K562 (cell line): ENCODE measurements around the gene LRRC70. TPM values are rescaled to one million over a fixed set of nuclear protein-coding genes. Genes with fewer than 3 reads are reported as not detected.

Experiments used
- ATAC-seq: fragments of 200-7000 bp; cut with Tn5 transposase; 3 replicates; pipeline ENCODE4 v1.9.1; 2020; ENCODE audit warnings: moderate library complexity
- BruUV-seq: library from RNA; stranded (reverse); fragments of 400-500 nt; replicated peaks from 2 replicates; lab custom pipeline; 2021; lab: Mats Ljungman, UMichigan
- CTCF ChIA-PET: fragments of 300-600 bp; formaldehyde crosslinking; extraction: SDS; loops from one replicate; lab custom pipeline; 2021; ENCODE audit warnings: low intra/inter-chr PET ratio; lab: Yijun Ruan, JAX
- POLR2A ChIA-PET: fragments of 300-600, 350-650 bp; sonication (Branson Sonifier 250); formaldehyde crosslinking; extraction: SDS; loops from one replicate; lab custom pipeline; 2021; ENCODE audit warnings: antibody characterized with exemption, inconsistent platforms; lab: Yijun Ruan, JAX
- DNase-seq, 4 experiments: peaks; one replicate each; pipeline versions ENCODE4 v3.0.0 to v3.0.0-alpha.2; 2011 to 2018; ENCODE audit warnings: low spot score in 3 of 4, mixed read lengths in 3 of 4; ENCODE audit errors: extremely low read depth in 1 of 4
- FAIRE-seq: peaks from 2 replicates; lab custom pipeline; 2011; peaks lifted over from hg19 to GRCh38; lab: Jason Lieb, UNC
- H2AFZ ChIP-seq: 2 replicates; pipeline ENCODE4 v1.6.0; 2011; ENCODE audit warnings: low read depth, low read length, control low read depth, inconsistent platforms
- H3K27ac ChIP-seq: fragments of 200-600 bp; 3 replicates; pipeline ENCODE4 v1.8.0; 2011; ENCODE audit warnings: low read depth, mild to moderate bottlenecking, control low read depth, inconsistent platforms, low read length, moderate library complexity, mixed read lengths; ENCODE audit errors: extremely low read depth
- H3K27me3 ChIP-seq, 2 experiments: fragments of 300-600 bp in 1 of 2; 2 replicates in 1 of 2; 3 replicates in 1 of 2; pipeline versions ENCODE4 v1.6.0 to v1.8.0; 2011; ENCODE audit warnings: inconsistent platforms in 2 of 2, low read length in 2 of 2, mild to moderate bottlenecking in 1 of 2, mixed read lengths in 1 of 2, moderate library complexity in 1 of 2; ENCODE audit not compliant: control insufficient read depth in 2 of 2, insufficient read depth in 2 of 2
- H3K36me3 ChIP-seq: fragments of 300-600 bp; 3 replicates; pipeline ENCODE4 v1.8.0; 2011; ENCODE audit warnings: mild to moderate bottlenecking, low read length, inconsistent platforms; ENCODE audit not compliant: control insufficient read depth, insufficient read depth
- H3K4me1 ChIP-seq, 2 experiments: fragments of 200-600 bp in 1 of 2; replicated peaks in 1 of 2; 2 replicates in 1 of 2; 3 replicates in 1 of 2; pipeline versions ENCODE4 v1.5.1 to v1.8.0; 2011; ENCODE audit warnings: inconsistent platforms in 2 of 2, low read length in 2 of 2, mild to moderate bottlenecking in 1 of 2, mixed read lengths in 1 of 2, moderate library complexity in 1 of 2; ENCODE audit not compliant: control insufficient read depth in 2 of 2, insufficient read depth in 2 of 2
- H3K4me2 ChIP-seq: 2 replicates; pipeline ENCODE4 v1.6.1; 2011; ENCODE audit warnings: low read length, control low read depth, inconsistent platforms, mixed read lengths; ENCODE audit not compliant: insufficient read depth
- H3K4me3 ChIP-seq: fragments of 200-600 bp; sonication (generic), shearing (Covaris generic); 2 replicates; pipeline ENCODE4 v1.5.1; 2016; ENCODE audit warnings: control low read depth, inconsistent platforms
- H3K79me2 ChIP-seq: fragments of 200-600 bp; 3 replicates; pipeline ENCODE4 v1.8.0; 2011; ENCODE audit warnings: low read length, inconsistent platforms; ENCODE audit not compliant: control insufficient read depth, insufficient read depth
- H3K9ac ChIP-seq, 2 experiments: 2 replicates each; pipeline versions ENCODE4 v1.6.0 to v1.6.1; 2011; ENCODE audit warnings: low read depth in 2 of 2, low read length in 2 of 2, control low read depth in 1 of 2, inconsistent platforms in 1 of 2, mild to moderate bottlenecking in 1 of 2, mixed read lengths in 1 of 2; ENCODE audit not compliant: insufficient read depth in 1 of 2
- H3K9me1 ChIP-seq: one replicate; pipeline ENCODE4 v1.6.0; 2011; ENCODE audit warnings: inconsistent platforms, mild to moderate bottlenecking, low read length, moderate library complexity; ENCODE audit not compliant: control insufficient read depth, insufficient read depth
- H3K9me3 ChIP-seq: replicated peaks from 2 replicates; pipeline ENCODE4 v1.5.1; 2011; ENCODE audit warnings: low read depth, low read length, inconsistent platforms; ENCODE audit not compliant: control insufficient read depth, insufficient read depth
- H4K20me1 ChIP-seq: replicated peaks from 2 replicates; pipeline ENCODE4 v1.6.1; 2011; ENCODE audit warnings: low read length, inconsistent platforms, mixed read lengths; ENCODE audit not compliant: control insufficient read depth, insufficient read depth
- CREB3L1 ChIP-seq: fragments of 450-650 bp; IDR thresholded peaks from 2 replicates; pipeline ENCODE4 v1.6.1; 2014; ENCODE audit warnings: low read depth, mild to moderate bottlenecking, moderate library complexity, borderline replicate concordance
- ZNF316 ChIP-seq: fragments of 450-650 bp; IDR thresholded peaks from 2 replicates; pipeline ENCODE4 v1.6.1; 2016
- WGBS: fragments of 100-300 bp; shearing (Covaris generic); methylation state at CpG from one replicate; pipeline ENCODE4 v1.1.6; 2016; ENCODE audit warnings: low coverage, mixed read lengths; ENCODE audit not compliant: insufficient coverage; ENCODE audit errors: missing lambda C conversion rate; 5-methylcytosine and 5-hydroxymethylcytosine counted together
- in situ Hi-C: fragments of 300-500 bp; cut with MboI; formaldehyde crosslinking; loops from 4 replicates; pipeline ENCODE4 v1.15.0; 2018; ENCODE audit warnings: inconsistent platforms, mixed read lengths
- intact Hi-C: fragments of 100-400 bp; cut with micrococcal nuclease; formaldehyde crosslinking; loops from 2 replicates; pipeline ENCODE4 v1.14.2; 2022
- polyA plus RNA-seq, 8 experiments: library from polyadenylated mRNA; depleted of rRNA in 4 of 8; stranded (reverse) in 5 of 8; unstranded in 3 of 8; fragments of >200 nt; fragmentation: Nextera tagmentation in 2 of 8; fragmentation: Illumina TruSeq in 1 of 8; extraction: Ambion mirVana in 2 of 8; extraction: Trizol in 1 of 8; gene quantifications; 2 replicates each; pipeline versions ENCODE4 v1.2.1 to v1.2.3, GENCODE V29; 2011 to 2014; ENCODE audit warnings: inconsistent platforms in 1 of 8, missing spikeins in 1 of 8
- total RNA-seq, 7 experiments: library from RNA; depleted of rRNA in 6 of 7; stranded (reverse); fragments of >200 nt in 6 of 7; fragmentation: Illumina TruSeq in 2 of 7; extraction: Trizol in 2 of 7; gene quantifications; 2 replicates each; pipeline versions ENCODE4 v1.2.1 to v1.2.3, GENCODE V29; 2011 to 2021; ENCODE audit warnings: low replicate concordance in 1 of 7
- TF ChIP-seq, protein P1 (sequence below): fragments of 250-450 bp; sonication (Bioruptor Pico); IDR thresholded peaks from 2 replicates; pipeline ENCODE4 v1.4.0; 2020
- TF ChIP-seq, protein P2 (sequence below): conservative IDR thresholded peaks from 2 replicates; pipeline ENCODE4 v1.6.1; 2011; ENCODE audit warnings: low read depth, mild to moderate bottlenecking, low read length; ENCODE audit not compliant: control insufficient read depth

The LRRC70 gene
- total and polyA plus RNA-seq, 9 of the 15 experiments (the other 6 are each of a cell fraction or from before 2014, with no cell fraction given): 0.21 to 2.1 (median 0.73) TPM

- FAIRE-seq (no peak), ATAC-seq (no peak)
- 0 out of 3 replicates have a peak, but pooled peaks cover 4% of the 10 kb centered on the region for H3K79me2 ChIP-seq
- TF ChIP-seq ZNF316 (peak; percentile 45; the same call in 1 of the 2 replicates), CREB3L1 (no peak)
- TF ChIP-seq, protein P1, sequence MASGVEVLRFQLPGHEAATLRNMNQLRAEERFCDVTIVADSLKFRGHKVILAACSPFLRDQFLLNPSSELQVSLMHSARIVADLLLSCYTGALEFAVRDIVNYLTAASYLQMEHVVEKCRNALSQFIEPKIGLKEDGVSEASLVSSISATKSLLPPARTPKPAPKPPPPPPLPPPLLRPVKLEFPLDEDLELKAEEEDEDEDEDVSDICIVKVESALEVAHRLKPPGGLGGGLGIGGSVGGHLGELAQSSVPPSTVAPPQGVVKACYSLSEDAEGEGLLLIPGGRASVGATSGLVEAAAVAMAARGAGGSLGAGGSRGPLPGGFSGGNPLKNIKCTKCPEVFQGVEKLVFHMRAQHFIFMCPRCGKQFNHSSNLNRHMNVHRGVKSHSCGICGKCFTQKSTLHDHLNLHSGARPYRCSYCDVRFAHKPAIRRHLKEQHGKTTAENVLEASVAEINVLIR: no peak
- TF ChIP-seq, protein P2, sequence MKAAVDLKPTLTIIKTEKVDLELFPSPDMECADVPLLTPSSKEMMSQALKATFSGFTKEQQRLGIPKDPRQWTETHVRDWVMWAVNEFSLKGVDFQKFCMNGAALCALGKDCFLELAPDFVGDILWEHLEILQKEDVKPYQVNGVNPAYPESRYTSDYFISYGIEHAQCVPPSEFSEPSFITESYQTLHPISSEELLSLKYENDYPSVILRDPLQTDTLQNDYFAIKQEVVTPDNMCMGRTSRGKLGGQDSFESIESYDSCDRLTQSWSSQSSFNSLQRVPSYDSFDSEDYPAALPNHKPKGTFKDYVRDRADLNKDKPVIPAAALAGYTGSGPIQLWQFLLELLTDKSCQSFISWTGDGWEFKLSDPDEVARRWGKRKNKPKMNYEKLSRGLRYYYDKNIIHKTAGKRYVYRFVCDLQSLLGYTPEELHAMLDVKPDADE: no peak
- TF ChIP-seq, all 486 proteins: peak for 1
- intact Hi-C loops: no loop called here
- Histone ChIP-seq H3K27me3 (no peaks in the 10 kb centered on the region), H3K4me3 (no peak overlapping the region), H4K20me1 (no peaks in the 10 kb centered on the region), H3K27ac (no peak overlapping the region), H3K36me3 (peaks cover 60% of the 10 kb centered on the region), H2AFZ (no peak overlapping the region), H3K9ac (no peak overlapping the region), H3K4me2 (no peak overlapping the region), H3K9me1 (no peaks in the 10 kb centered on the region), H3K9me3 (peaks cover 3% of the 10 kb centered on the region), H3K4me1 (no peaks in the 10 kb centered on the region)
- BruUV-seq: no TSS peak
- POLR2A ChIA-PET: no interaction called here
- DNase-seq: no peak
- in situ Hi-C loops: no loop called here
- WGBS: 76% methylated on average over 2 of the region's 2 CpGs
- CTCF ChIA-PET: no interaction called here
These were observed 14.5 kb upstream of the LRRC70 start for GRCh38 chr5:62564101-62564500.
